Omental fat pad (tissue), 4 donors: ENCODE data around the gene CD1C. TPM values are rescaled to one million over a fixed set of nuclear protein-coding genes. Genes with fewer than 3 reads are reported as not detected.
"Not testable (repeated sequence)": the region's sequence is repeated elsewhere in the genome, so short reads cannot be mapped to it uniquely, and the experiment has no call there.

Experiments used
- ATAC-seq: fragments of 150-250 bp; one replicate; pipeline ENCODE4 v1.9.1; 2016; ENCODE audit warnings: mild to moderate bottlenecking, moderate library complexity; ENCODE audit not compliant: low FRiP score
- DNase-seq: peaks from one replicate; pipeline ENCODE4 v3.0.0-alpha.2; 2019; ENCODE audit warnings: low spot score
- CTCF ChIP-seq, 3 donors: fragments of 450-650 bp; IDR thresholded peaks; one replicate each; pipeline ENCODE4 v1.5.1; 2016 to 2017; ENCODE audit warnings: antibody characterized with exemption in 3 of 3, mild to moderate bottlenecking in 3 of 3, moderate library complexity in 2 of 3
- total RNA-seq, 4 donors: library from RNA; depleted of rRNA; stranded (reverse); fragments of >200 nt; gene quantifications; one replicate each; pipeline ENCODE4 v1.1.0, GENCODE V29; 2016

CD1C gene
- total RNA-seq = under 1 TPM in 3 of 4 donors, not detected in 1; 0.74 to 0.96 (median 0.94) TPM

- DNase-seq (no peak), ATAC-seq (no peak)
- no peak for TF ChIP-seq CTCF (IDR thresholded peaks at IDR 0.05)
These were observed at the start of gene CD1C for GRCh38 chr1:158289811-158290210. CD1C (plus strand) TSS chr1:158289923; CDS start chr1:158290065, 142 bp downstream.

GRCh38 chr1:158246650-158247049 lies 43.1 kb upstream of the CD1C start:
- ATAC-seq (no peak), DNase-seq (no peak)
- no peak for TF ChIP-seq CTCF (IDR thresholded peaks at IDR 0.05)

GRCh38 chr1:158248118-158248517 lies 41.6 kb upstream of the CD1C start:
- TF ChIP-seq CTCF (IDR thresholded peaks at IDR 0.05) = no peak
- ATAC-seq (no peak), DNase-seq (no peak)

GRCh38 chr1:158248771-158249170 lies 41.0 kb upstream of the CD1C start:
- TF ChIP-seq CTCF (IDR thresholded peaks at IDR 0.05) = no peak
- ATAC-seq (no peak), DNase-seq (no peak)

GRCh38 chr1:158249646-158250045 lies 40.1 kb upstream of the CD1C start:
- TF ChIP-seq CTCF (IDR thresholded peaks at IDR 0.05) = no peak
- DNase-seq = no peak
- ATAC-seq = no peak

GRCh38 chr1:158251163-158251562 lies 38.6 kb upstream of the CD1C start:
- TF ChIP-seq CTCF (IDR thresholded peaks at IDR 0.05) = no peak
- ATAC-seq = no peak

GRCh38 chr1:158255656-158256055 lies 34.1 kb upstream of the CD1C start:
- no peak for ATAC-seq
- no peak for TF ChIP-seq CTCF (IDR thresholded peaks at IDR 0.05)
- no peak for DNase-seq

More at GRCh38 chr1:158251163-158251562, 38.6 kb upstream of the CD1C start:
- no peak for DNase-seq

GRCh38 chr1:158256747-158257146 lies 33.0 kb upstream of the CD1C start:
- not testable (repeated sequence) for ATAC-seq

More at GRCh38 chr1:158256747-158257146, 33.0 kb upstream of the CD1C start:
- DNase-seq = not testable (repeated sequence)
